ENCODE results near the gene SCUBE2.
A peak's percentile ranks its signal among the peaks of the same experiment; 100 is the strongest.

The SCUBE2 gene

GRCh38 chr11:9092853-9093778 is 1.7 kb upstream of the SCUBE2 start:
- no peaks in the 10 kb centered on the region for H4K20me1 ChIP-seq (ENCODE audit: low read depth, low read length)

GRCh38 chr11:9092072-9092471 is 673 bp upstream of the SCUBE2 start:
- Histone ChIP-seq H3F3A (ENCODE audit: insufficient read depth) (no peaks in the 10 kb centered on the region), H3K9me3 (ENCODE audit: insufficient read depth, low read length) (no peaks in the 10 kb centered on the region), H4K20me1 (ENCODE audit: low read depth, low read length) (no peaks in the 10 kb centered on the region), H3K9ac (ENCODE audit: low read length) (no peak overlapping the region), H3K4me2 (ENCODE audit: low read depth, low read length, poor library complexity, severe bottlenecking) (no peak overlapping the region), H3K27me3 (ENCODE audit: low read length) (0 out of 2 replicates have a peak, but pooled peaks cover 4% of the 10 kb centered on the region), H3K36me3 (ENCODE audit: low read length) (no peaks in the 10 kb centered on the region), H3K4me3 (ENCODE audit: insufficient read depth, low read length, poor library complexity, severe bottlenecking) (no peak overlapping the region), H3K27ac (ENCODE audit: low read depth, low read length) (no peak overlapping the region), H2AFZ (ENCODE audit: low read depth, low read length, severe bottlenecking) (no peak overlapping the region), H3K79me2 (ENCODE audit: insufficient read depth, low read length) (no peaks in the 10 kb centered on the region), H3K9me2 (replicated peaks; ENCODE audit: insufficient read depth, low read length) (no peaks in the 10 kb centered on the region)
- TF ChIP-seq CTCF (IDR thresholded peaks at IDR 0.05; ENCODE audit: insufficient read depth, low read length, poor library complexity, severe bottlenecking) (no peak), EZH2phosphoT487 (conservative IDR thresholded peaks at IDR 0.05; ENCODE audit: low read length) (no peak)

More at GRCh38 chr11:9092853-9093778, 1.7 kb upstream of the SCUBE2 start:
- Histone ChIP-seq H3K36me3 (ENCODE audit: low read length) (no peaks in the 10 kb centered on the region), H3F3A (ENCODE audit: insufficient read depth) (no peaks in the 10 kb centered on the region), H2AFZ (ENCODE audit: low read depth, low read length, severe bottlenecking) (no peak overlapping the region), H3K27me3 (ENCODE audit: low read length) (no peaks in the 10 kb centered on the region), H3K9ac (ENCODE audit: low read length) (no peak overlapping the region), H3K4me2 (ENCODE audit: low read depth, low read length, poor library complexity, severe bottlenecking) (no peak overlapping the region), H3K9me3 (ENCODE audit: insufficient read depth, low read length) (no peaks in the 10 kb centered on the region), H3K79me2 (ENCODE audit: insufficient read depth, low read length) (no peaks in the 10 kb centered on the region), H3K27ac (ENCODE audit: low read depth, low read length) (no peak overlapping the region), H3K4me3 (ENCODE audit: insufficient read depth, low read length, poor library complexity, severe bottlenecking) (no peak overlapping the region), H3K9me2 (replicated peaks; ENCODE audit: insufficient read depth, low read length) (no peaks in the 10 kb centered on the region)
- no peak for TF ChIP-seq EZH2phosphoT487 (conservative IDR thresholded peaks at IDR 0.05; ENCODE audit: low read length)
- TF ChIP-seq CTCF (IDR thresholded peaks at IDR 0.05; ENCODE audit: insufficient read depth, low read length, poor library complexity, severe bottlenecking): peak; percentile 56

GRCh38 chr11:9090488-9091043 is 833 bp downstream of the SCUBE2 start:
- Histone ChIP-seq H3K27me3 (ENCODE audit: low read length) (0 out of 2 replicates have a peak, but pooled peaks cover 4% of the 10 kb centered on the region), H3K4me3 (ENCODE audit: insufficient read depth, low read length, poor library complexity, severe bottlenecking) (no peak overlapping the region), H2AFZ (ENCODE audit: low read depth, low read length, severe bottlenecking) (no peak overlapping the region), H3F3A (ENCODE audit: insufficient read depth) (no peaks in the 10 kb centered on the region), H3K9me3 (ENCODE audit: insufficient read depth, low read length) (no peaks in the 10 kb centered on the region), H3K27ac (ENCODE audit: low read depth, low read length) (no peak overlapping the region), H3K4me2 (ENCODE audit: low read depth, low read length, poor library complexity, severe bottlenecking) (no peak overlapping the region), H4K20me1 (ENCODE audit: low read depth, low read length) (no peaks in the 10 kb centered on the region), H3K9me2 (replicated peaks; ENCODE audit: insufficient read depth, low read length) (no peaks in the 10 kb centered on the region), H3K79me2 (ENCODE audit: insufficient read depth, low read length) (no peaks in the 10 kb centered on the region), H3K36me3 (ENCODE audit: low read length) (no peaks in the 10 kb centered on the region), H3K9ac (ENCODE audit: low read length) (no peak overlapping the region)
- no peak for TF ChIP-seq EZH2phosphoT487 (conservative IDR thresholded peaks at IDR 0.05; ENCODE audit: low read length)
- no peak for TF ChIP-seq CTCF (IDR thresholded peaks at IDR 0.05; ENCODE audit: insufficient read depth, low read length, poor library complexity, severe bottlenecking)
